Esophagus squamous epithelium (tissue), 4 donors: ENCODE results near the gene MAN1C1.

Experiments
- POLR2A ChIP-seq, 4 donors: fragments of 450-650 bp; IDR thresholded peaks; one replicate each; pipeline ENCODE4 v1.6.1; 2017; ENCODE audit warnings: antibody characterized with exemption in 4 of 4, mild to moderate bottlenecking in 4 of 4, moderate library complexity in 3 of 4
- TF ChIP-seq, protein P1 (sequence below), 6 experiments: fragments of 450-650 bp in 4 of 6; fragments of 200-600 bp in 2 of 6; sonication (generic) in 2 of 6; IDR thresholded peaks; one replicate each; pipeline ENCODE4 v1.5.1; 2016 to 2019; ENCODE audit warnings: antibody characterized with exemption in 6 of 6, mild to moderate bottlenecking in 4 of 6, moderate library complexity in 4 of 6

DNA sequence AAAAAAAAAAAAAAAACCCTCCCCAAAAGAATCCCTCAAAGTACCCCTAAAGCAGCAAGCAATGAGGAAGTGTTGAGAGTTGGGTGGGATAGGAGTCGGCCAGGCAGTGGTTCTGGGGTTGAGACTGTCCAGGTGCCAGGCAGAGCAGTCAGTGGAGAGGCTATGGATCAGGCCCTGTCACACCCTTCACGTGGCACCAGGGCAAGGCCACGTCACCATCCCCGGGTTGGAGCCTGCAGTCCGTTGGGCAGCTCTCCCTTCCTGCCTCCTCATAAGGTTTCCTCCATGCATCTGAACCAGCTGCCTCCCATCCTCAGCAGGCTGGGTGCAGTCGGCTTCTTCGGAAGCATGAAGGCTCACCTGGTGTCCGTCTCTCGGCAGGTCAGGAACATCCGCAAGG is 146.9 kb downstream of the MAN1C1 start:
- TF ChIP-seq, protein P1, sequence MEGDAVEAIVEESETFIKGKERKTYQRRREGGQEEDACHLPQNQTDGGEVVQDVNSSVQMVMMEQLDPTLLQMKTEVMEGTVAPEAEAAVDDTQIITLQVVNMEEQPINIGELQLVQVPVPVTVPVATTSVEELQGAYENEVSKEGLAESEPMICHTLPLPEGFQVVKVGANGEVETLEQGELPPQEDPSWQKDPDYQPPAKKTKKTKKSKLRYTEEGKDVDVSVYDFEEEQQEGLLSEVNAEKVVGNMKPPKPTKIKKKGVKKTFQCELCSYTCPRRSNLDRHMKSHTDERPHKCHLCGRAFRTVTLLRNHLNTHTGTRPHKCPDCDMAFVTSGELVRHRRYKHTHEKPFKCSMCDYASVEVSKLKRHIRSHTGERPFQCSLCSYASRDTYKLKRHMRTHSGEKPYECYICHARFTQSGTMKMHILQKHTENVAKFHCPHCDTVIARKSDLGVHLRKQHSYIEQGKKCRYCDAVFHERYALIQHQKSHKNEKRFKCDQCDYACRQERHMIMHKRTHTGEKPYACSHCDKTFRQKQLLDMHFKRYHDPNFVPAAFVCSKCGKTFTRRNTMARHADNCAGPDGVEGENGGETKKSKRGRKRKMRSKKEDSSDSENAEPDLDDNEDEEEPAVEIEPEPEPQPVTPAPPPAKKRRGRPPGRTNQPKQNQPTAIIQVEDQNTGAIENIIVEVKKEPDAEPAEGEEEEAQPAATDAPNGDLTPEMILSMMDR (IDR thresholded peaks at IDR 0.05) = no peak
- TF ChIP-seq POLR2A (IDR thresholded peaks at IDR 0.05) = no peak
